Smooth muscle cell (in vitro differentiated cells): Measurements from ENCODE around the gene KIF16B. TPM values are rescaled to one million over a fixed set of nuclear protein-coding genes. Genes with fewer than 3 reads are reported as not detected.

Experiments
- DNase-seq: peaks from one replicate; lab custom pipeline; 2025; ENCODE audit not compliant: unreplicated experiment; lab: John Stamatoyannopoulos, UW
- H2AFZ ChIP-seq: fragments of 200-600 bp; sonication (generic); 2 replicates; pipeline ENCODE4 v1.6.0; 2016; ENCODE audit warnings: antibody characterized with exemption, low read depth, mild to moderate bottlenecking
- H3F3A ChIP-seq: fragments of 200-600 bp; sonication (generic); 2 replicates; pipeline ENCODE4 v1.6.0; 2017; ENCODE audit warnings: antibody characterized with exemption, low read depth
- H3K27ac ChIP-seq: fragments of 200-600 bp; sonication (generic); 2 replicates; pipeline ENCODE4 v1.5.1; 2016; ENCODE audit warnings: low read depth, mild to moderate bottlenecking
- H3K27me3 ChIP-seq: fragments of 200-600 bp; sonication (generic); 2 replicates; pipeline ENCODE4 v1.6.1; 2016; ENCODE audit warnings: low read depth, mild to moderate bottlenecking
- H3K36me3 ChIP-seq: fragments of 200-600 bp; sonication (generic); 2 replicates; pipeline ENCODE4 v1.5.1; 2016; ENCODE audit warnings: low read depth
- H3K4me1 ChIP-seq: fragments of 200-600 bp; sonication (generic); 2 replicates; pipeline ENCODE4 v1.5.1; 2016; ENCODE audit warnings: low read depth
- H3K4me2 ChIP-seq: fragments of 200-600 bp; sonication (generic); 2 replicates; pipeline ENCODE4 v1.6.0; 2016; ENCODE audit warnings: mild to moderate bottlenecking
- H3K4me3 ChIP-seq: fragments of 200-600 bp; sonication (generic); 2 replicates; pipeline ENCODE4 v1.5.1; 2016; ENCODE audit warnings: mild to moderate bottlenecking
- H3K79me2 ChIP-seq: fragments of 200-600 bp; sonication (generic); 2 replicates; pipeline ENCODE4 v1.6.0; 2016; ENCODE audit warnings: low read depth, mild to moderate bottlenecking
- H3K9ac ChIP-seq: fragments of 200-600 bp; sonication (generic); 2 replicates; pipeline ENCODE4 v1.6.0; 2016; ENCODE audit warnings: low read depth
- H3K9me3 ChIP-seq: fragments of 200-600 bp; sonication (generic); replicated peaks from 2 replicates; pipeline ENCODE4 v1.5.1; 2016; ENCODE audit warnings: low read depth
- H4K20me1 ChIP-seq: fragments of 200-600 bp; sonication (generic); 2 replicates; pipeline ENCODE4 v1.6.0; 2016; ENCODE audit warnings: low read depth
- WGBS: methylation state at CpG from one replicate; pipeline ENCODE4 v1.1.7; 2016; ENCODE audit warnings: low lambda C conversion rate; 5-methylcytosine and 5-hydroxymethylcytosine counted together
- polyA plus RNA-seq: library from polyadenylated mRNA; unstranded; fragments of >200 nt; fragmentation: Nextera tagmentation; extraction: Ambion mirVana; gene quantifications from 2 replicates; pipeline ENCODE4 v1.2.1, GENCODE V29; 2016
- total RNA-seq: library from RNA; depleted of rRNA; stranded (reverse); fragments of >200 nt; gene quantifications from 2 replicates; pipeline ENCODE4 v1.2.3, GENCODE V29; 2014
- TF ChIP-seq, protein P1 (sequence below): fragments of 200-600 bp; sonication (generic); IDR thresholded peaks from 2 replicates; pipeline ENCODE4 v1.5.1; 2017; ENCODE audit warnings: borderline replicate concordance, mild to moderate bottlenecking, antibody characterized with exemption; ENCODE audit not compliant: insufficient read depth, poor library complexity, severe bottlenecking

KIF16B gene
- total and polyA plus RNA-seq, 2 experiments from 2014 or later = 3.6 to 12.9 TPM

DNA sequence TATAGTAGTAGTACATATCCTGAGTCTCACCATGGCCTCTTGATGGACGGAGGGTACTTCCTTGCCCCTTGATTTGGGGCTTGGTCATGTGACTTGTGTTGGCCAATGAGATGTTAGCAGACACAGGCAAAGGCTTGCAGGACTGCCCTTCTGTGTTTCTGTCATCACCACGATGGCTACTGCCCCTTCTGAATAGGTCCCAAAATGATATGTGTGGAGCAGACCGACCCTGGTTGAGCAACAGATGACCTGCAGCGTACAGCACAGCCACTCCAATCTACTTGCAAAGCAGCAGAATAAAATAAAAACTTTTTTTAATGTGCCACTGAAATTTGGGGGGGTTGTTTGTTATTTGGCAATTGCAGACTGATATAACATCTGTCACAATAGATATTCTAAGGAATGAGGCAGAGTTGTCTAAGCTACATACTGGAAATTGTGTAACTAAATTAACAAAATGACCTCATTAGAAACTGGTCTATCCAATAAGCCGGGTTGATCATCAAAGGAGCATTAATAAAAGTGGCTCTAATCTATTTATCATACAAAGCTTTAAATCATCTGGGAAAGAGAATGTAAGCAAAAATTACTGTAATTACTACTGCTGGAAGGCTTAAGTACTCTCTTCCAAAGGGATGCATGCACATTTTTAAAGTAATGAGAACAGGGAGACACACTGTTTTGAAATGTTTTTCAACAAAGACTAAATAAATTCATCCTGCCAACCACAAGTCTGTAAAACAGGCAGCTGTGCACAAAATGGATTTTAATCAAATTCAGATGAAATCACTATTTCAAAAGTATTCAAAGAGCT lies 209.5 kb downstream of the KIF16B start:
- TF ChIP-seq, protein P1, sequence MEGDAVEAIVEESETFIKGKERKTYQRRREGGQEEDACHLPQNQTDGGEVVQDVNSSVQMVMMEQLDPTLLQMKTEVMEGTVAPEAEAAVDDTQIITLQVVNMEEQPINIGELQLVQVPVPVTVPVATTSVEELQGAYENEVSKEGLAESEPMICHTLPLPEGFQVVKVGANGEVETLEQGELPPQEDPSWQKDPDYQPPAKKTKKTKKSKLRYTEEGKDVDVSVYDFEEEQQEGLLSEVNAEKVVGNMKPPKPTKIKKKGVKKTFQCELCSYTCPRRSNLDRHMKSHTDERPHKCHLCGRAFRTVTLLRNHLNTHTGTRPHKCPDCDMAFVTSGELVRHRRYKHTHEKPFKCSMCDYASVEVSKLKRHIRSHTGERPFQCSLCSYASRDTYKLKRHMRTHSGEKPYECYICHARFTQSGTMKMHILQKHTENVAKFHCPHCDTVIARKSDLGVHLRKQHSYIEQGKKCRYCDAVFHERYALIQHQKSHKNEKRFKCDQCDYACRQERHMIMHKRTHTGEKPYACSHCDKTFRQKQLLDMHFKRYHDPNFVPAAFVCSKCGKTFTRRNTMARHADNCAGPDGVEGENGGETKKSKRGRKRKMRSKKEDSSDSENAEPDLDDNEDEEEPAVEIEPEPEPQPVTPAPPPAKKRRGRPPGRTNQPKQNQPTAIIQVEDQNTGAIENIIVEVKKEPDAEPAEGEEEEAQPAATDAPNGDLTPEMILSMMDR = no peak

DNA sequence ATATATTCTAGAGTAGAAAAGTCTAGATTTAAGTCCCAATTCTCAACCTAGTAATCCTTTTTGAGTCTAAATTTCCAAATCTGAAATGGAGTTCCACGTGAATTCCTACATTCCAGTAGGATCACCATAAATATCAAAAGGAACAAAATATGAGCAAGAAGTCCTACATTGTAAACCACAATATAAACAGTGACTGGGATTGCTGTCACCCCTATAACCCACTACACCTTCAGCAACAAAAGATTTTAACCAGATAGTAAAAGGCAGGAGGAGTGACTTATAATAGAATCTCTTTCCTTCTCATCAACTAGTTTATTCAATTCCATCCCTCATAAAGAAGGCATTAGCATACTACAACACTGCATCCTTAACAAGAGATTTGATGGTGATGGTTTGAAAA lies 210.6 kb downstream of the KIF16B start:
- H3K27ac ChIP-seq = no peak overlapping the region
- WGBS = 80% methylated on average over 1 of the region's 1 CpG
- H4K20me1 ChIP-seq = no peaks in the 10 kb centered on the region
- H3K4me3 ChIP-seq = no peak overlapping the region
- H3K79me2 ChIP-seq = no peaks in the 10 kb centered on the region
- H2AFZ ChIP-seq = no peak overlapping the region
- H3K36me3 ChIP-seq = no peaks in the 10 kb centered on the region
- H3K9ac ChIP-seq = no peak overlapping the region
- TF ChIP-seq, protein P1 = no peak
- H3K27me3 ChIP-seq = no peaks in the 10 kb centered on the region
- no peak for DNase-seq
- no peak overlapping the region for H3K4me2 ChIP-seq
- H3F3A ChIP-seq = no peaks in the 10 kb centered on the region
- no peaks in the 10 kb centered on the region for H3K9me3 ChIP-seq
- H3K4me1 ChIP-seq = no peaks in the 10 kb centered on the region

More for the DNA sequence above, 209.5 kb downstream of the KIF16B start:
- Histone ChIP-seq H3K36me3 (no peaks in the 10 kb centered on the region), H2AFZ (no peak overlapping the region), H3K4me2 (no peak overlapping the region), H3F3A (no peaks in the 10 kb centered on the region), H3K27me3 (no peaks in the 10 kb centered on the region), H3K27ac (no peak overlapping the region), H3K9ac (no peak overlapping the region), H3K4me1 (no peaks in the 10 kb centered on the region), H4K20me1 (no peaks in the 10 kb centered on the region), H3K4me3 (no peak overlapping the region), H3K9me3 (no peaks in the 10 kb centered on the region), H3K79me2 (no peaks in the 10 kb centered on the region)
- DNase-seq = no peak
- 68% methylated on average over 5 of the region's 5 CpGs for WGBS

DNA sequence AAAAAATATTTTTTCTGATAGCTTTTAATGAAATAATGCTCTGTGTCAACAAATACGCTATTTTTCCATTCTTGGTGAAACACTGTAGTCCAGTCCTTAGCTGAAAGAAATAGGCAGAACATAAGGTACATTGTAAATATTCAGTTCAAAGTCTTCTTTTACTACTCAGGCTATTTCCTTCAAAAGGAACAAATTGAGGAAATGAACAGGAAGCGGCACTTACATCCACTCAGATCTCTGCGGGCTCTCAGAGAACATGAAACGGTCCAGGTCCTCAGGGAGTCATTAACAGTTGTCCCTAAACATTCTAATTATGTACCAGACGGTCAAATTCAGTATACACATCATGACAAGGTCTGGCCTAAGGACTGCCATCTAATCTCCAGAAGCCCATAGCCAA lies 212.6 kb downstream of the KIF16B start:
- 72% methylated on average over 5 of the region's 5 CpGs for WGBS
- Histone ChIP-seq H3K4me2 (no peak overlapping the region), H3K9me3 (no peaks in the 10 kb centered on the region), H3K27ac (no peak overlapping the region), H2AFZ (no peak overlapping the region), H3K4me3 (no peak overlapping the region), H3K36me3 (no peaks in the 10 kb centered on the region), H3K79me2 (no peaks in the 10 kb centered on the region), H3K27me3 (no peaks in the 10 kb centered on the region), H3F3A (no peaks in the 10 kb centered on the region), H3K4me1 (no peaks in the 10 kb centered on the region), H4K20me1 (no peaks in the 10 kb centered on the region), H3K9ac (no peak overlapping the region)
- TF ChIP-seq, protein P1 = no peak
- no peak for DNase-seq

DNA sequence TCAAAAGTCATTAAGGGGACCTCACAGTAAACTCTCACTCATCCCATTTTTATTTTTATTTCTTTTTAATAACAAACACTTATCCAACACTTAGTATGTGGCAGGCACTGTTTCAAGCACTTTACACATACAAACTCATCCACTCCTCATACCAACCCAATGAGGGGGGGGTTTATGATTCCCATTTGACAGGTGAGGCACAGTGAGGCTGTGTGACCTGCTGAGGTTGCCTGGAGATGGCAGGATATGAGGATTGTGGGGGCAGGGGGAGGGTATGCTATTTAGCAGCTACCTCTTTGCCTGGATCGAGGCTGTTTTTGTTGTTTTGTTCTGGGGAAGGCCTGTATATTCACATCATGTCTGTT lies 219.8 kb downstream of the KIF16B start:
- Histone ChIP-seq H4K20me1 (no peaks in the 10 kb centered on the region), H3K79me2 (no peaks in the 10 kb centered on the region), H3K9ac (no peak overlapping the region), H3K27ac (no peak overlapping the region), H3K4me3 (no peak overlapping the region), H3K36me3 (no peaks in the 10 kb centered on the region), H3K4me2 (no peak overlapping the region), H3K9me3 (no peaks in the 10 kb centered on the region), H3K27me3 (no peaks in the 10 kb centered on the region), H2AFZ (no peak overlapping the region), H3K4me1 (no peaks in the 10 kb centered on the region), H3F3A (no peaks in the 10 kb centered on the region)
- TF ChIP-seq, protein P1 = no peak
- no peak for DNase-seq
- 100% methylated on average over 1 of the region's 1 CpG for WGBS
